A549 (cell line): ENCODE results near the gene XBP1. TPM values are rescaled to one million over a fixed set of nuclear protein-coding genes. Genes with fewer than 3 reads are reported as not detected.
"Not testable (repeated sequence)": the region's sequence is repeated elsewhere in the genome, so short reads cannot be mapped to it uniquely, and the experiment has no call there.

Experiments used
- ATAC-seq, 2 experiments: fragments of 200-7000 bp in 1 of 2; fragments of >200 bp in 1 of 2; cut with Nextera tagmentation in 1 of 2; cut with Tn5 transposase in 1 of 2; 3 replicates each; pipeline versions ENCODE4 v1.8.0 to v1.9.1; 2018 to 2020; ENCODE audit warnings: mild to moderate bottlenecking in 1 of 2, moderate library complexity in 1 of 2
- CTCF ChIA-PET: fragments of 300-600 bp; sonication (Branson Sonifier 250); formaldehyde crosslinking; extraction: SDS; loops from one replicate; lab custom pipeline; 2021; ENCODE audit warnings: antibody characterized with exemption, inconsistent platforms; lab: Yijun Ruan, JAX
- POLR2A ChIA-PET: fragments of 350-600 bp; formaldehyde crosslinking; extraction: SDS; loops from one replicate; lab custom pipeline; 2021; ENCODE audit warnings: antibody characterized with exemption, inconsistent platforms; lab: Yijun Ruan, JAX
- DNase-seq, 2 experiments: peaks; one replicate each; pipeline versions ENCODE4 v3.0.0 to v3.0.0-alpha.2; 2011 to 2016; ENCODE audit warnings: low read depth in 1 of 2, low spot score in 1 of 2
- FAIRE-seq: peaks from 2 replicates; lab custom pipeline; 2011; peaks lifted over from hg19 to GRCh38; lab: Jason Lieb, UNC
- H3K27ac ChIP-seq, 2 experiments: fragments of >200 bp; sonication (Bioruptor Twin); formaldehyde crosslinking; 3 replicates each; pipeline ENCODE4 v1.5.1; 2016 to 2017
- H3K4me1 ChIP-seq: fragments of >200 bp; sonication (Bioruptor Twin); formaldehyde crosslinking; 3 replicates; pipeline ENCODE4 v1.6.1; 2016
- H3K4me2 ChIP-seq: fragments of >200 bp; sonication (Bioruptor Twin); formaldehyde crosslinking; 3 replicates; pipeline ENCODE4 v1.6.1; 2016
- H3K4me3 ChIP-seq: fragments of >200 bp; sonication (Bioruptor Twin); formaldehyde crosslinking; 3 replicates; pipeline ENCODE4 v1.5.1; 2016
- H3K9me3 ChIP-seq: fragments of >200 bp; sonication (Bioruptor Twin); formaldehyde crosslinking; 3 replicates; pipeline ENCODE4 v1.6.1; 2016
- BCL3 ChIP-seq: fragments of >200 bp; sonication (Bioruptor Twin); formaldehyde crosslinking; IDR thresholded peaks from 3 replicates; pipeline ENCODE4 v1.6.1; 2016
- CBX8 ChIP-seq: fragments of 200-600 bp; sonication (generic); IDR thresholded peaks from 2 replicates; pipeline ENCODE4 v1.6.1; 2016
- CHD4 ChIP-seq: fragments of 200-600 bp; sonication (generic); IDR thresholded peaks from 2 replicates; pipeline ENCODE4 v1.6.1; 2016; ENCODE audit warnings: antibody characterized with exemption, mild to moderate bottlenecking, borderline replicate concordance
- FOSB ChIP-seq: fragments of 250-450 bp; sonication (Bioruptor Pico); IDR thresholded peaks from 2 replicates; pipeline ENCODE4 v1.5.0; 2020; ENCODE audit warnings: mild to moderate bottlenecking, moderate library complexity
- HOXB13 ChIP-seq: fragments of 250-450 bp; sonication (Bioruptor Pico); IDR thresholded peaks from 2 replicates; pipeline ENCODE4 v1.5.0; 2020; ENCODE audit warnings: low read depth, mild to moderate bottlenecking, moderate library complexity
- PHF8 ChIP-seq: fragments of 200-600 bp; sonication (generic); IDR thresholded peaks from 2 replicates; pipeline ENCODE4 v1.6.1; 2016; ENCODE audit warnings: low read depth, mild to moderate bottlenecking, antibody characterized with exemption, moderate library complexity, borderline replicate concordance
- POLR2AphosphoS2 ChIP-seq: conservative IDR thresholded peaks from 2 replicates; pipeline ENCODE4 v1.6.1; 2012; ENCODE audit warnings: low read length, improper control_type of control experiment, inconsistent platforms
- SREBF2 ChIP-seq: fragments of 450-650 bp; IDR thresholded peaks from 2 replicates; pipeline ENCODE4 v1.6.1; 2014; ENCODE audit warnings: mild to moderate bottlenecking, moderate library complexity
- TFCP2L1 ChIP-seq: fragments of 250-450 bp; sonication (Bioruptor Pico); IDR thresholded peaks from 2 replicates; pipeline ENCODE4 v1.5.0; 2021; ENCODE audit warnings: mild to moderate bottlenecking
- TP53 ChIP-seq: fragments of 250-450 bp; sonication (Bioruptor Pico); IDR thresholded peaks from 2 replicates; pipeline ENCODE4 v1.5.0; 2021; ENCODE audit warnings: mild to moderate bottlenecking, moderate library complexity
- ZNF302 ChIP-seq: fragments of 250-450 bp; sonication (Bioruptor Pico); IDR thresholded peaks from 2 replicates; pipeline ENCODE4 v1.9.0; 2021; ENCODE audit warnings: inconsistent platforms, mild to moderate bottlenecking, moderate library complexity
- WGBS: methylation state at CpG from one replicate; pipeline ENCODE4 v1.1.6; 2017; ENCODE audit errors: missing lambda C conversion rate; 5-methylcytosine and 5-hydroxymethylcytosine counted together
- polyA plus RNA-seq, 4 experiments: library from polyadenylated mRNA; depleted of rRNA in 3 of 4; stranded (reverse); fragments of >200 nt; fragmentation: RNase III in 1 of 4; extraction: RNeasy Plus Mini Kit Qiagen cat#74134 plus additional on column Dnase treatment in 1 of 4; gene quantifications; 2 replicates in 3 of 4; 3 replicates in 1 of 4; pipeline ENCODE4 v1.2.3, GENCODE V29; 2011 to 2017
- TF ChIP-seq, protein P1 (sequence below): fragments of 200-600 bp; sonication (generic); IDR thresholded peaks from 2 replicates; pipeline ENCODE4 v1.6.1; 2016; ENCODE audit warnings: antibody characterized with exemption, mild to moderate bottlenecking, moderate library complexity
- TF ChIP-seq, protein P2 (sequence below): IDR thresholded peaks from 2 replicates; pipeline ENCODE4 v1.6.1; 2012
- TF ChIP-seq, protein P3 (sequence below): fragments of 250-450 bp; sonication (Bioruptor Pico); IDR thresholded peaks from 2 replicates; pipeline ENCODE4 v1.5.0; 2021; ENCODE audit warnings: mild to moderate bottlenecking, moderate library complexity, borderline replicate concordance
- TF ChIP-seq, protein P4 (sequence below): fragments of >200 bp; sonication (Bioruptor Twin); formaldehyde crosslinking; IDR thresholded peaks from 3 replicates; pipeline ENCODE4 v1.5.1; 2016

Gene XBP1
- polyA plus RNA-seq, 2 of the 4 experiments (the other 2 are of a cell fraction): 34.1 to 172 TPM

DNA sequence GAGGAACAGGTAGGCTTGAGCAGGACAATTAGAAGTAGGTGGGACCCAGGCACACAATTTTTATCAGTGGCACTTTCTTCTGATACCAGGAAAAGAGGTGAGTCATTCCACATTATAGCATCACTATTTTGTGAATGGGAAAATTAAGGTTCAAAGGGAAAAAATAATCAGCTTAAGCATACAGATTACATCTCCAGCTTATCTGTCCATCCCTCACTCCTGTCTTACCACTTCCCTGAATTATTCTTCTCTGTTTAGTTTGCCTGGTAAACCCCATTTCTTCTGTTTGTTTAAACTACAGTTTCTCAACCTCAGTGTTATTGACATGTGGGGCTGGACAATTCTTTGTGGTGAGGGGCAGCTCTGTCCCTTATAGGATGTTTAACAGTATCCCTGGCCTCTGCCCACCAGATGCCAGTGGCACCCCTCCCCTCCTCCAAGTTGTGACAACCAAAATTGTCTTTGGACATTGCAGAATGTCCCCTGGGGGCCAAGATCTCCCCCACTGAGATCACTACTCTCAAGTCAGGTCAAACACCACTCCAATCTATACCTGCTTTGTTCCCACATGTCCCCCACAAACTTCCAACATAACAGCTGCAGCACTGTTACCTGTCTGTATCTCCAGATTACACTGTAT, 8.5 kb upstream of the XBP1 start:
- ChIA-PET CTCF (interaction anchor here (3.6 kb wide), 2 partner anchors 9 to 20 kb away, joined by 11 to 15 read pairs; no protein-coding TSS in a partner anchor), POLR2A (interaction anchor here (0.6 to 0.7 kb wide), 3 partner anchors 10 to 439 kb away, joined by 4 to 8 read pairs (median 6); no protein-coding TSS in a partner anchor)
- FAIRE-seq: no peak
- Histone ChIP-seq H3K9me3 (no peaks in the 10 kb centered on the region), H3K4me3 (no peak overlapping the region), H3K4me1 (peaks cover 19% of the 10 kb centered on the region; the same call in 2 of the 3 replicates), H3K27ac (0 out of 6 replicates have a peak overlapping the region, but pooled peaks of 1 of the 2 experiments have one; percentile 16), H3K4me2 (no peak overlapping the region)
- no peak for ATAC-seq
- TF ChIP-seq CBX8 (no peak), TFCP2L1 (no peak)
- DNase-seq: no peak

DNA sequence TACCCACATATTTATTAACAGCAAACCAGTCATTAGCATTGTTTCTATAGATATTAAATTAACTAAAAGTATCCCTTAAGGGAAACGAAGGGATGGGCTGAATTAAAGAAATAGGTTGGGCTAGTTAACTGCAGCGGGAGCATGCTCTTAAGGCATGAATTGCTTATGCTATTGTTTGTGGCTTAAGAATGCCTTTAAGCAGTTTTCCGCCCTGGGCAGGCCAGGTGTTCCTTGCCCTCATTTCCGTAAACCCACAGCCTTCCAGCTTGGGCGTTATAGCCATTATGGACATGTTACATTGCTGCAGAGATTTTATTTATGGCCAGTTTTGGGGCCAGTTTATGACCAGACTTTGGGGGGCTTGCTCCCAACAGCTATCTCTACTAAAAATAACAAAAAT, 5.1 kb upstream of the XBP1 start:
- FAIRE-seq, H3K27ac ChIP-seq, H3K9me3 ChIP-seq, H3K4me2 ChIP-seq, ATAC-seq, DNase-seq, POLR2A ChIA-PET, H3K4me3 ChIP-seq: not testable (repeated sequence)
- CTCF ChIA-PET: interaction anchor here (2.5 to 3.0 kb wide), 2 partner anchors 24 to 205 kb away, joined by 10 to 13 read pairs; no protein-coding TSS in a partner anchor
- H3K4me1 ChIP-seq: peaks cover 16% of the 10 kb centered on the region; the same call in 2 of the 3 replicates
- WGBS: 88% methylated on average over 5 of the region's 5 CpGs

GRCh38 chr22:28802595-28803123, 2.3 kb upstream of the XBP1 start:
- peaks cover 16% of the 10 kb centered on the region; the same call in 2 of the 3 replicates for H3K4me1 ChIP-seq
- H3K9me3 ChIP-seq: no peaks in the 10 kb centered on the region
- no peak overlapping the region for H3K4me3 ChIP-seq
- DNase-seq (no peak), ATAC-seq (no peak), FAIRE-seq (no peak)
- 80% methylated on average over 7 of the region's 7 CpGs for WGBS
- POLR2A ChIA-PET: no interaction called here
- CTCF ChIA-PET: interaction anchor here (0.7 to 3.0 kb wide), 7 partner anchors 10 to 726 kb away, joined by 3 to 13 read pairs (median 4); no protein-coding TSS in a partner anchor
- peak overlapping the region; percentile 91 to 100; a peak in 4 of 6 replicates for H3K27ac ChIP-seq
- peak overlapping the region; percentile 81; the same call in 1 of the 3 replicates for H3K4me2 ChIP-seq
- TF ChIP-seq, protein P1, sequence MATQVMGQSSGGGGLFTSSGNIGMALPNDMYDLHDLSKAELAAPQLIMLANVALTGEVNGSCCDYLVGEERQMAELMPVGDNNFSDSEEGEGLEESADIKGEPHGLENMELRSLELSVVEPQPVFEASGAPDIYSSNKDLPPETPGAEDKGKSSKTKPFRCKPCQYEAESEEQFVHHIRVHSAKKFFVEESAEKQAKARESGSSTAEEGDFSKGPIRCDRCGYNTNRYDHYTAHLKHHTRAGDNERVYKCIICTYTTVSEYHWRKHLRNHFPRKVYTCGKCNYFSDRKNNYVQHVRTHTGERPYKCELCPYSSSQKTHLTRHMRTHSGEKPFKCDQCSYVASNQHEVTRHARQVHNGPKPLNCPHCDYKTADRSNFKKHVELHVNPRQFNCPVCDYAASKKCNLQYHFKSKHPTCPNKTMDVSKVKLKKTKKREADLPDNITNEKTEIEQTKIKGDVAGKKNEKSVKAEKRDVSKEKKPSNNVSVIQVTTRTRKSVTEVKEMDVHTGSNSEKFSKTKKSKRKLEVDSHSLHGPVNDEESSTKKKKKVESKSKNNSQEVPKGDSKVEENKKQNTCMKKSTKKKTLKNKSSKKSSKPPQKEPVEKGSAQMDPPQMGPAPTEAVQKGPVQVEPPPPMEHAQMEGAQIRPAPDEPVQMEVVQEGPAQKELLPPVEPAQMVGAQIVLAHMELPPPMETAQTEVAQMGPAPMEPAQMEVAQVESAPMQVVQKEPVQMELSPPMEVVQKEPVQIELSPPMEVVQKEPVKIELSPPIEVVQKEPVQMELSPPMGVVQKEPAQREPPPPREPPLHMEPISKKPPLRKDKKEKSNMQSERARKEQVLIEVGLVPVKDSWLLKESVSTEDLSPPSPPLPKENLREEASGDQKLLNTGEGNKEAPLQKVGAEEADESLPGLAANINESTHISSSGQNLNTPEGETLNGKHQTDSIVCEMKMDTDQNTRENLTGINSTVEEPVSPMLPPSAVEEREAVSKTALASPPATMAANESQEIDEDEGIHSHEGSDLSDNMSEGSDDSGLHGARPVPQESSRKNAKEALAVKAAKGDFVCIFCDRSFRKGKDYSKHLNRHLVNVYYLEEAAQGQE: no peak
- TF ChIP-seq HOXB13 (CRISPR knock-in tag) (no peak), ZNF302 (CRISPR knock-in tag) (no peak), BCL3 (no peak), TFCP2L1 (no peak), FOSB (CRISPR knock-in tag) (no peak), SREBF2 (no peak), POLR2AphosphoS2 (no peak), TP53 (CRISPR knock-in tag) (no peak), PHF8 (no peak), CHD4 (no peak)
- TF ChIP-seq, protein P2, sequence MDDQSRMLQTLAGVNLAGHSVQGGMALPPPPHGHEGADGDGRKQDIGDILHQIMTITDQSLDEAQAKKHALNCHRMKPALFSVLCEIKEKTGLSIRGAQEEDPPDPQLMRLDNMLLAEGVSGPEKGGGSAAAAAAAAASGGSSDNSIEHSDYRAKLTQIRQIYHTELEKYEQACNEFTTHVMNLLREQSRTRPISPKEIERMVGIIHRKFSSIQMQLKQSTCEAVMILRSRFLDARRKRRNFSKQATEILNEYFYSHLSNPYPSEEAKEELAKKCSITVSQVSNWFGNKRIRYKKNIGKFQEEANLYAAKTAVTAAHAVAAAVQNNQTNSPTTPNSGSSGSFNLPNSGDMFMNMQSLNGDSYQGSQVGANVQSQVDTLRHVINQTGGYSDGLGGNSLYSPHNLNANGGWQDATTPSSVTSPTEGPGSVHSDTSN: no peak
- TF ChIP-seq, protein P3, sequence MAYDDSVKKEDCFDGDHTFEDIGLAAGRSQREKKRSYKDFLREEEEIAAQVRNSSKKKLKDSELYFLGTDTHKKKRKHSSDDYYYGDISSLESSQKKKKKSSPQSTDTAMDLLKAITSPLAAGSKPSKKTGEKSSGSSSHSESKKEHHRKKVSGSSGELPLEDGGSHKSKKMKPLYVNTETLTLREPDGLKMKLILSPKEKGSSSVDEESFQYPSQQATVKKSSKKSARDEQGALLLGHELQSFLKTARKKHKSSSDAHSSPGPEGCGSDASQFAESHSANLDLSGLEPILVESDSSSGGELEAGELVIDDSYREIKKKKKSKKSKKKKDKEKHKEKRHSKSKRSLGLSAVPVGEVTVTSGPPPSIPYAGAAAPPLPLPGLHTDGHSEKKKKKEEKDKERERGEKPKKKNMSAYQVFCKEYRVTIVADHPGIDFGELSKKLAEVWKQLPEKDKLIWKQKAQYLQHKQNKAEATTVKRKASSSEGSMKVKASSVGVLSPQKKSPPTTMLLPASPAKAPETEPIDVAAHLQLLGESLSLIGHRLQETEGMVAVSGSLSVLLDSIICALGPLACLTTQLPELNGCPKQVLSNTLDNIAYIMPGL: no peak
- TF ChIP-seq, protein P4, sequence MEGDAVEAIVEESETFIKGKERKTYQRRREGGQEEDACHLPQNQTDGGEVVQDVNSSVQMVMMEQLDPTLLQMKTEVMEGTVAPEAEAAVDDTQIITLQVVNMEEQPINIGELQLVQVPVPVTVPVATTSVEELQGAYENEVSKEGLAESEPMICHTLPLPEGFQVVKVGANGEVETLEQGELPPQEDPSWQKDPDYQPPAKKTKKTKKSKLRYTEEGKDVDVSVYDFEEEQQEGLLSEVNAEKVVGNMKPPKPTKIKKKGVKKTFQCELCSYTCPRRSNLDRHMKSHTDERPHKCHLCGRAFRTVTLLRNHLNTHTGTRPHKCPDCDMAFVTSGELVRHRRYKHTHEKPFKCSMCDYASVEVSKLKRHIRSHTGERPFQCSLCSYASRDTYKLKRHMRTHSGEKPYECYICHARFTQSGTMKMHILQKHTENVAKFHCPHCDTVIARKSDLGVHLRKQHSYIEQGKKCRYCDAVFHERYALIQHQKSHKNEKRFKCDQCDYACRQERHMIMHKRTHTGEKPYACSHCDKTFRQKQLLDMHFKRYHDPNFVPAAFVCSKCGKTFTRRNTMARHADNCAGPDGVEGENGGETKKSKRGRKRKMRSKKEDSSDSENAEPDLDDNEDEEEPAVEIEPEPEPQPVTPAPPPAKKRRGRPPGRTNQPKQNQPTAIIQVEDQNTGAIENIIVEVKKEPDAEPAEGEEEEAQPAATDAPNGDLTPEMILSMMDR: no peak
- TF ChIP-seq, all 56 proteins: peak for 0
